H1 (cell line): ENCODE results near the gene IFIT1. TPM values are rescaled to one million over a fixed set of nuclear protein-coding genes. Genes with fewer than 3 reads are reported as not detected.

Source experiments
- CTCF ChIA-PET: fragments of 300-600 bp; sonication (Branson Sonifier 250); formaldehyde crosslinking; loops from one replicate; lab custom pipeline; 2021; ENCODE audit not compliant: partially characterized antibody; lab: Charles Lee
- POLR2A ChIA-PET: fragments of 300-600 bp; sonication (Branson Sonifier 250); formaldehyde crosslinking; loops from one replicate; lab custom pipeline; 2021; ENCODE audit warnings: inconsistent platforms; ENCODE audit not compliant: partially characterized antibody; lab: Charles Lee
- DNase-seq, 2 experiments: peaks; one replicate each; pipeline versions ENCODE4 v3.0.0 to v3.0.0-alpha.2; 2010 to 2022; ENCODE audit warnings: low spot score in 2 of 2, low read depth in 1 of 2, mixed read lengths in 1 of 2
- FAIRE-seq: peaks from 2 replicates; lab custom pipeline; 2011; peaks lifted over from hg19 to GRCh38; lab: Jason Lieb, UNC
- H2AFZ ChIP-seq: 2 replicates; pipeline ENCODE4 v1.8.1; 2012; ENCODE audit warnings: low read length, inconsistent platforms
- H2AK5ac ChIP-seq: 2 replicates; pipeline ENCODE4 v1.6.1; 2013; ENCODE audit warnings: low read depth, low read length
- H2BK120ac ChIP-seq: replicated peaks from 2 replicates; pipeline ENCODE3; 2013; ENCODE audit warnings: low read depth, low read length, inconsistent platforms
- H2BK12ac ChIP-seq: 2 replicates; pipeline ENCODE4 v1.6.1; 2013; ENCODE audit warnings: low read depth, low read length
- H2BK15ac ChIP-seq: 2 replicates; pipeline ENCODE4 v1.6.1; 2013; ENCODE audit warnings: low read length
- H2BK20ac ChIP-seq: 2 replicates; pipeline ENCODE4 v1.6.1; 2013; ENCODE audit warnings: low read length
- H2BK5ac ChIP-seq: 2 replicates; pipeline ENCODE4 v1.6.1; 2013; ENCODE audit warnings: low read depth, low read length
- H3K14ac ChIP-seq: 2 replicates; pipeline ENCODE4 v1.6.1; 2013; ENCODE audit warnings: inconsistent platforms; ENCODE audit not compliant: insufficient read length
- H3K18ac ChIP-seq: 2 replicates; pipeline ENCODE4 v1.6.1; 2013; ENCODE audit warnings: low read length; ENCODE audit errors: extremely low read depth
- H3K23ac ChIP-seq: 2 replicates; pipeline ENCODE4 v1.6.1; 2013; ENCODE audit warnings: inconsistent platforms; ENCODE audit not compliant: insufficient read length
- H3K23me2 ChIP-seq: 2 replicates; pipeline ENCODE4 v1.6.1; 2013; ENCODE audit warnings: low read depth, low read length
- H3K27ac ChIP-seq: 2 replicates; pipeline ENCODE4 v1.6.1; 2011; ENCODE audit warnings: low read depth, low read length, inconsistent platforms
- H3K27me3 ChIP-seq, 4 experiments: replicated peaks in 1 of 4; 1 replicate in 1 of 4; 2 replicates in 3 of 4; pipeline versions ENCODE4 v1.6.1 to v1.8.1; 2011 to 2013; ENCODE audit warnings: low read length in 3 of 4, mild to moderate bottlenecking in 3 of 4, inconsistent platforms in 2 of 4, mixed read lengths in 2 of 4, moderate library complexity in 1 of 4; ENCODE audit not compliant: control insufficient read depth in 3 of 4, insufficient read depth in 3 of 4; ENCODE audit errors: extremely low read depth in 1 of 4
- H3K36me3 ChIP-seq, 4 experiments: 2 replicates each; pipeline versions ENCODE4 v1.6.1 to v1.8.1; 2011 to 2013; ENCODE audit warnings: mild to moderate bottlenecking in 4 of 4, low read length in 3 of 4, moderate library complexity in 2 of 4, control low read depth in 1 of 4, inconsistent platforms in 1 of 4; ENCODE audit not compliant: insufficient read depth in 4 of 4, control insufficient read depth in 2 of 4
- H3K4ac ChIP-seq: replicated peaks from 2 replicates; pipeline ENCODE3; 2013; ENCODE audit warnings: low read length, low read depth, mixed read lengths, inconsistent platforms; ENCODE audit not compliant: insufficient read length
- H3K4me1 ChIP-seq, 4 experiments: replicated peaks in 1 of 4; 1 replicate in 1 of 4; 2 replicates in 3 of 4; pipeline versions ENCODE4 v1.6.1 to v1.8.1; 2011 to 2013; ENCODE audit warnings: low read length in 3 of 4, inconsistent platforms in 2 of 4, mixed read lengths in 1 of 4; ENCODE audit not compliant: insufficient read depth in 4 of 4, control insufficient read depth in 3 of 4
- H3K4me2 ChIP-seq, 2 experiments: 2 replicates each; pipeline versions ENCODE4 v1.6.1 to v1.8.1; 2011 to 2013; ENCODE audit warnings: low read depth in 2 of 2, low read length in 2 of 2, control low read depth in 1 of 2, inconsistent platforms in 1 of 2, mild to moderate bottlenecking in 1 of 2; ENCODE audit not compliant: insufficient read depth in 1 of 2
- H3K4me3 ChIP-seq, 4 experiments: fragments of 200-600, 300-600 bp in 1 of 4; sonication (generic), shearing (Covaris generic), sonication (Bioruptor Twin) in 1 of 4; 2 replicates each; pipeline versions ENCODE4 v1.5.1 to v1.8.1; 2011 to 2016; ENCODE audit warnings: low read length in 4 of 4, low read depth in 3 of 4, control low read depth in 2 of 4, inconsistent platforms in 2 of 4, mild to moderate bottlenecking in 2 of 4, mixed read lengths in 1 of 4, moderate library complexity in 1 of 4; ENCODE audit not compliant: insufficient read depth in 2 of 4; ENCODE audit errors: extremely low read depth in 1 of 4
- H3K56ac ChIP-seq: replicated peaks from 2 replicates; pipeline ENCODE3; 2013; ENCODE audit warnings: low read depth, mild to moderate bottlenecking, mixed read lengths, low read length, inconsistent platforms; ENCODE audit not compliant: insufficient read length
- H3K79me1 ChIP-seq: 2 replicates; pipeline ENCODE4 v1.6.1; 2013; ENCODE audit warnings: low read depth, low read length, control low read depth
- H3K79me2 ChIP-seq, 2 experiments: 2 replicates each; pipeline versions ENCODE4 v1.6.1 to v1.8.1; 2012 to 2013; ENCODE audit warnings: low read length in 2 of 2, mild to moderate bottlenecking in 2 of 2, inconsistent platforms in 1 of 2; ENCODE audit not compliant: insufficient read depth in 2 of 2, control insufficient read depth in 1 of 2
- H3K9ac ChIP-seq, 4 experiments: replicated peaks in 1 of 4; 1 replicate in 1 of 4; 2 replicates in 3 of 4; pipeline versions ENCODE4 v1.6.1 to v1.8.1; 2011 to 2013; ENCODE audit warnings: low read depth in 3 of 4, low read length in 3 of 4, control low read depth in 2 of 4, mild to moderate bottlenecking in 2 of 4, moderate library complexity in 2 of 4, inconsistent platforms in 1 of 4; ENCODE audit errors: extremely low read depth in 1 of 4
- H3K9me3 ChIP-seq, 2 experiments: 2 replicates each; pipeline versions ENCODE4 v1.6.1 to v1.8.1; 2012 to 2013; ENCODE audit warnings: mild to moderate bottlenecking in 2 of 2, moderate library complexity in 2 of 2, control low read depth in 1 of 2, inconsistent platforms in 1 of 2, low read depth in 1 of 2, low read length in 1 of 2, mixed read lengths in 1 of 2; ENCODE audit not compliant: insufficient read depth in 2 of 2
- H4K20me1 ChIP-seq, 2 experiments: replicated peaks in 1 of 2; 2 replicates each; pipeline versions ENCODE3 to v1.8.1; 2011 to 2013; ENCODE audit warnings: inconsistent platforms in 2 of 2, low read length in 2 of 2, mild to moderate bottlenecking in 1 of 2; ENCODE audit not compliant: insufficient read depth in 2 of 2, control insufficient read depth in 1 of 2
- H4K5ac ChIP-seq: 2 replicates; pipeline ENCODE4 v1.6.1; 2013; ENCODE audit warnings: low read length, low read depth, mixed read lengths, inconsistent platforms; ENCODE audit not compliant: insufficient read length
- H4K8ac ChIP-seq: 2 replicates; pipeline ENCODE4 v1.8.0; 2013; ENCODE audit warnings: mild to moderate bottlenecking, moderate library complexity, low read length, inconsistent platforms; ENCODE audit not compliant: insufficient read depth; ENCODE audit errors: extremely low read depth
- H4K91ac ChIP-seq: replicated peaks from 2 replicates; pipeline ENCODE3; 2013; ENCODE audit warnings: low read length, mixed read lengths, inconsistent platforms; ENCODE audit not compliant: insufficient read length
- CBX8 ChIP-seq: fragments of 300-800, 300-1000 bp; sonication (generic); IDR thresholded peaks from 2 replicates; pipeline ENCODE4 v1.7.1; 2016; ENCODE audit warnings: low read depth, low read length, borderline replicate concordance
- CHD1 ChIP-seq: IDR thresholded peaks from 2 replicates; pipeline ENCODE4 v1.6.1; 2012; ENCODE audit warnings: low read depth, low read length, improper control_type of control experiment
- EP300 ChIP-seq, 2 experiments: IDR thresholded peaks; 1 replicate in 1 of 2; 2 replicates in 1 of 2; pipeline ENCODE4 v1.6.1; 2011 to 2012; ENCODE audit warnings: low read depth in 2 of 2, low read length in 2 of 2, mild to moderate bottlenecking in 2 of 2, borderline replicate concordance in 1 of 2, inconsistent platforms in 1 of 2, moderate library complexity in 1 of 2
- NANOG ChIP-seq: IDR thresholded peaks from 2 replicates; pipeline ENCODE4 v1.6.1; 2011; ENCODE audit warnings: low read length, low read depth, mild to moderate bottlenecking, inconsistent platforms; ENCODE audit not compliant: insufficient read depth, poor library complexity, severe bottlenecking
- RBBP5 ChIP-seq: IDR thresholded peaks from 2 replicates; pipeline ENCODE4 v1.7.1; 2012; ENCODE audit warnings: low read depth, mild to moderate bottlenecking, inconsistent platforms, low read length, moderate library complexity, borderline replicate concordance
- SP4 ChIP-seq: IDR thresholded peaks from 2 replicates; pipeline ENCODE4 v1.6.1; 2012; ENCODE audit warnings: low read length, inconsistent platforms
- TCF12 ChIP-seq: IDR thresholded peaks from 2 replicates; pipeline ENCODE4 v1.6.1; 2011; ENCODE audit warnings: low read depth, mild to moderate bottlenecking, low read length
- YY1 ChIP-seq: IDR thresholded peaks from 2 replicates; pipeline ENCODE4 v1.6.1; 2011; ENCODE audit warnings: low read depth, mild to moderate bottlenecking, low read length
- WGBS, 2 experiments: shearing (Covaris generic) in 1 of 2; methylation state at CpG; one replicate each; pipeline versions ENCODE4 v1.1.6 to v1.1.7; 2013 to 2015; ENCODE audit warnings: low lambda C conversion rate in 2 of 2, mixed read lengths in 2 of 2, inconsistent platforms in 1 of 2, low coverage in 1 of 2, missing lambda C conversion rate in 1 of 2; ENCODE audit not compliant: insufficient replicate concordance in 2 of 2, insufficient coverage in 1 of 2, insufficient read length in 1 of 2; ENCODE audit errors: extremely low coverage in 1 of 2, missing lambda C conversion rate in 1 of 2; 5-methylcytosine and 5-hydroxymethylcytosine counted together
- polyA plus RNA-seq, 7 experiments: library from polyadenylated mRNA; depleted of rRNA in 3 of 7; stranded (reverse) in 5 of 7; unstranded in 2 of 7; fragments of >200 nt in 5 of 7; fragments of 200-250 nt in 2 of 7; gene quantifications; 1 replicate in 5 of 7; 2 replicates in 1 of 7; 4 replicates in 1 of 7; pipeline versions ENCODE4 v1.2.1 to v1.2.3, GENCODE V29; 2011 to 2013; ENCODE audit warnings: missing spikeins in 2 of 7, mixed read lengths in 2 of 7
- total RNA-seq: library from RNA; stranded (reverse); fragmentation: NEBNext Ultra II Directional; extraction: Animal tissue kit (Norgen Biotek cat#: 25700); gene quantifications from 2 replicates; pipeline ENCODE4 v1.2.1, GENCODE V29; 2021

IFIT1 gene
- total and polyA plus RNA-seq, 2 of the 8 experiments (the other 6 are each of a cell fraction or from before 2014, with no cell fraction given) = 0.94 to 1.5 TPM

DNA sequence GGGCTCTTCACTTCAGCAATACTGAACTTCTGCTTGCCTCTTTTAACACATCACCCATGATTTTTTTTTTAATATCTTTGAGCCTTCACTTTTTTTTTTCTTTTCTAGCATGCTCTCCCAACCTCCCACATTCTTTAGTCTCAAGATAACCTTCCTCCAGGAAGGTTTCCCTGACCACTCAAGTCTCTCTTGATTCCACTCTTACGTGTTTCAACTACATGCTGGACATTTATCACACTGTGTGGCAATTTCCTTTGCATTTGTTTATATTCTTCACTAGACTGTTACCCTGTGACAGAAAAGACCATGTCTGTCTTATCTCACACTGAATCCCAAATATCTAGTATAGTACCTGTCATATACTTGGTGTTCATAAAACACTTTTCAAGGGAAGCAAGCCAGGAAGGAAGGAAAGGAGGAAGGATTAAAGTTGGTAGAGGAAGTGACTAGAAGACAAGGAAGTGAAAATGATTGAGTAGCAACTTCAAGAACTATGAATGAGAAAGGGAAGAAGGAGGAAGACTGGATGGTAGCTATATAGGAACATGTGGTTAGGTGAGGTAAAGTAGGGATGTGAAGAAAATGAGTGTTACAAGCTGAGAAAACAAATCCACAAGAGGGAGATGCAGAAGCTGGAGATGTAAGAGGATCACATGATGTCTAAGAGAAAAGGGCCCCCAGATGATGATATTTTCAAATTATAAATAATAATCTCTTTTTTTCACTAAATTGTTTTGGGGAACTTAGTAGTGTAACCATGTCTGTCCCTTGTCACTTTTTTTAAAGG is 62.3 kb downstream of the IFIT1 start:
- Histone ChIP-seq H4K8ac (no peak overlapping the region), H3K4me3 (no peak overlapping the region), H4K91ac (no peak overlapping the region), H3K4ac (no peak overlapping the region), H3K4me1 (no peaks in the 10 kb centered on the region), H3K23ac (no peak overlapping the region), H2AK5ac (no peak overlapping the region), H3K27ac (no peak overlapping the region), H2BK5ac (no peak overlapping the region), H3K18ac (no peak overlapping the region), H3K27me3 (no peaks in the 10 kb centered on the region), H4K5ac (no peak overlapping the region), H3K9ac (no peak overlapping the region), H3K9me3 (no peaks in the 10 kb centered on the region), H4K20me1 (no peaks in the 10 kb centered on the region), H3K23me2 (no peaks in the 10 kb centered on the region; the same call in 1 of the 2 replicates), H3K14ac (no peak overlapping the region), H3K36me3 (no peaks in the 10 kb centered on the region), H2BK120ac (no peak overlapping the region), H2BK20ac (no peak overlapping the region), H2AFZ (no peak overlapping the region), H3K79me1 (no peaks in the 10 kb centered on the region), H3K4me2 (no peak overlapping the region), H2BK15ac (no peak overlapping the region), H3K56ac (no peak overlapping the region), H3K79me2 (no peaks in the 10 kb centered on the region), H2BK12ac (no peak overlapping the region)
- CTCF ChIA-PET = interaction anchor here (1.0 kb wide), 1 partner anchor 26 kb away, joined by 5 read pairs; no protein-coding TSS in a partner anchor
- 94% methylated on average over 1 of the region's 1 CpG; no CpG with 5 or more reads in 1 of the 2 experiments for WGBS, 2 experiments
- POLR2A ChIA-PET = interaction anchor here (0.7 kb wide), 1 partner anchor 36 kb away, joined by 3 read pairs; no protein-coding TSS in a partner anchor
- DNase-seq (no peak), FAIRE-seq (no peak)
- TF ChIP-seq EP300 (IDR thresholded peaks at IDR 0.05; ENCODE audit: borderline replicate concordance in 1 of 2, low read depth in 2 of 2, low read length in 2 of 2) (no peak), YY1 (no peak), NANOG (no peak), RBBP5 (no peak), SP4 (no peak), CBX8 (no peak), CHD1 (no peak), TCF12 (no peak)
